HG03045 (cell line): Measurements from ENCODE around the gene GATAD2A.

Source experiments
- ATAC-seq: cut with Tn5 transposase; IDR thresholded peaks from one replicate; pipeline ENCODE4 v1.9.1; 2021; ENCODE audit warnings: mild to moderate bottlenecking, moderate library complexity; ENCODE audit not compliant: unreplicated experiment

Gene GATAD2A

GRCh38 chr19:19542507-19542906 lies 137.0 kb downstream of the GATAD2A start:
- ATAC-seq = no peak

DNA sequence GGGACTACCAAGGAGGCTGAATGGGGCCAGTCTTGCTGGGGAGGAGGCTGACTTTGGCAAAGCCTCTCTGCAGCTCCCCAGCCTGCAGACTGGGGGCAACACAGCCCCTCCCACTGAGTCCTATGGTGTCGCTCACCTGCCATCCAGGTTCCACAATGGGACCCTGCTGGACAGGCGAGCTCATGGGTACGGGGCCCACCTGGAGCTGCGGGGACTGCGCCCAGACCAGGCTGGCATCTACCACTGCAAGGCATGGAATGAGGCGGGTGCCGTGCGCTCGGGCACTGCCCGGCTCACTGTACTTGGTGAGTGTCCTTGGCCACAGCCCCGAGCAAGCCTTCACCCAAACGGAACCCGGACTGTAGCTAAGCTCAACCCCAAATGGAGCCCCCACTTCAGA lies 137.6 kb downstream of the GATAD2A start:
- ATAC-seq = no peak

GRCh38 chr19:19543640-19544039 lies 138.2 kb downstream of the GATAD2A start:
- ATAC-seq = no peak

DNA sequence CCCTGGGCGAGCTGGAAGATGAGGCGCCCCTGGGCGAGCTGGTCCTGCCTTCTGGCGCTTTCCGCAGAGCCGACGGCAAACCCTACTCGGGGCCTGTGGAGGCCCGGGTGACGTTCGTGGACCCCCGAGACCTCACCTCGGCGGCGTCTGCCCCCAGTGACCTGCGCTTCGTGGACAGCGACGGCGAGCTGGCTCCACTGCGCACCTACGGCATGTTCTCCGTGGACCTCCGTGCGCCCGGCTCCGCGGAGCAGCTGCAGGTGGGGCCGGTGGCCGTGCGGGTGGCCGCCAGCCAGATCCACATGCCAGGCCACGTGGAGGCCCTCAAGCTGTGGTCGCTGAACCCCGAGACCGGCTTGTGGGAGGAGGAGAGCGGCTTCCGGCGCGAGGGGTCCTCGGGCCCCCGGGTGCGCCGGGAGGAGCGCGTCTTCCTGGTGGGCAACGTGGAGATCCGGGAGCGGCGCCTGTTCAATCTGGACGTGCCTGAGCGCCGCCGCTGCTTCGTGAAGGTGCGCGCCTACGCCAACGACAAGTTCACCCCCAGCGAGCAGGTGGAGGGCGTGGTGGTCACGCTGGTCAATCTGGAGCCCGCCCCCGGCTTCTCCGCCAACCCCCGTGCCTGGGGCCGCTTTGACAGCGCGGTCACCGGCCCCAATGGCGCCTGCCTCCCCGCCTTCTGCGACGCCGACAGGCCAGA lies 138.9 kb downstream of the GATAD2A start:
- ATAC-seq = no peak

DNA sequence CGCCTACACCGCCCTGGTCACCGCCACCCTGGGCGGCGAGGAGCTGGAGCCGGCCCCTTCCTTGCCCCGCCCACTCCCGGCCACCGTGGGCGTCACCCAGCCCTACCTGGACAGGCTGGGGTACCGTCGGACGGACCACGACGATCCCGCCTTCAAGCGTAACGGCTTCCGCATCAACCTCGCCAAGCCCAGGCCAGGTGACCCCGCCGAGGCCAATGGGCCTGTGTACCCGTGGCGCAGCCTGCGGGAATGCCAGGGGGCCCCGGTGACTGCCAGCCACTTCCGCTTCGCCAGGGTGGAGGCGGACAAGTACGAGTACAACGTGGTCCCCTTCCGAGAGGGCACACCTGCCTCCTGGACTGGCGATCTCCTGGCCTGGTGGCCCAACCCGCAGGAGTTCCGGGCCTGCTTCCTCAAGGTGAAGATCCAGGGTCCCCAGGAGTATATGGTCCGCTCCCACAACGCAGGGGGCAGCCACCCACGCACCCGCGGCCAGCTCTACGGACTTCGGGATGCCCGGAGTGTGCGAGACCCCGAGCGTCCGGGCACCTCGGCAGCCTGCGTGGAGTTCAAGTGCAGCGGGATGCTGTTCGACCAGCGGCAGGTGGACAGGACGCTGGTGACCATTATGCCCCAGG lies 139.6 kb downstream of the GATAD2A start:
- ATAC-seq = no peak

GRCh38 chr19:19545707-19546106 lies 140.2 kb downstream of the GATAD2A start:
- ATAC-seq = no peak

DNA sequence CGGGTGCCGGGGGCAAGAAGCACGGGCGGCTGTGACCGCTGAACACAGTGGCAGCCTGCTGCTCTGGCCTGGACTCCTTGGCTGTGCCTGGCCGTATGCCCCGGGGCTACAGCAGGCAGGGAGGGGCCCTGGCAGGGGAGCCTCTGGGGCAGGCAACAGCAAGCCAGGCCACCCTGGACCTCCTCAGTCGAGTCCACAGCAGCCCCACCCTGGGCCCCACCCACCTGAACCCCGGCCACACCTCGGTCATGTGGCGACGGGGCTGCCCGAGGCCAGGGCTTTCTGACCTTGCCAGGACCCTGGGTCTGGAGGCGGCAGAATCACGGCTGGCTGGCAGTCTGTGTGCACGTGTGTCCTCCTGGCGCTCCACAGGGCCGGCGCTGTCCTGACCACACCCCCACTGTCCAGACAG lies 141.3 kb downstream of the GATAD2A start:
- ATAC-seq = no peak

DNA sequence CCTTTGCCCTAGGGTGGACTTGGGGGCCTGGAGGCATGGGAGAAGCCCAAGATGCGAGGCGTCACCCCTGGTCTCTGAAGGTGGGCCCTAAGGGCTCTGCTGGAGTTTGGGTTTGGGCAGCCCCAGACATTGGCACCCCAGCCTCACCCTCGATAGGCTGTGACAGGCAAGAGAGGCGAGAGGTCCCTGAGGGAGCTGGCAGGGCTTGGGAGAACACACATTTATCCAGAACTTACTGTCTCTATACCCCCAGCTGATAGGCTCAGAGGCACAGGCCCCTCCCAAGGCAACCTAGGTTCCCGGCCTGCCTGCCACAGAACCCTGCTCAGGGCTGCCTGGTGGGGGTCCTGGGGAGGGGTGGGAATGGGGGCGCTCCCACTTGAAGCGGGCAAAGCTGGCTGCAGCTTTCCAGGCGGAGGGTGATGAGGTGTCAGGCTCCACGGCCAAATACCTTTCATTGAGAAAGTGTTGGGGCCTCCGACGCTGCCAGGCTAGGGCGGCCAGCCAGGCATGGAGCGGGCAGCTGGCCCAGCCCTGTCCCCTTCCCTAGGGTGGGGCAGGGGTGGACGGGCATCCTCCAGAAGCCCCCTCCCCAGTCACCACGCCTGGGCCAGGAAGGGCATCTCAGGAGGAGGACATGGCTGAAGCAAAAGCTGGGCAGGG lies 142.3 kb downstream of the GATAD2A start:
- ATAC-seq = no peak

- ATAC-seq = no peak
Observed at GRCh38 chr19:19548915-19549759, 143.7 kb downstream of the GATAD2A start.

DNA sequence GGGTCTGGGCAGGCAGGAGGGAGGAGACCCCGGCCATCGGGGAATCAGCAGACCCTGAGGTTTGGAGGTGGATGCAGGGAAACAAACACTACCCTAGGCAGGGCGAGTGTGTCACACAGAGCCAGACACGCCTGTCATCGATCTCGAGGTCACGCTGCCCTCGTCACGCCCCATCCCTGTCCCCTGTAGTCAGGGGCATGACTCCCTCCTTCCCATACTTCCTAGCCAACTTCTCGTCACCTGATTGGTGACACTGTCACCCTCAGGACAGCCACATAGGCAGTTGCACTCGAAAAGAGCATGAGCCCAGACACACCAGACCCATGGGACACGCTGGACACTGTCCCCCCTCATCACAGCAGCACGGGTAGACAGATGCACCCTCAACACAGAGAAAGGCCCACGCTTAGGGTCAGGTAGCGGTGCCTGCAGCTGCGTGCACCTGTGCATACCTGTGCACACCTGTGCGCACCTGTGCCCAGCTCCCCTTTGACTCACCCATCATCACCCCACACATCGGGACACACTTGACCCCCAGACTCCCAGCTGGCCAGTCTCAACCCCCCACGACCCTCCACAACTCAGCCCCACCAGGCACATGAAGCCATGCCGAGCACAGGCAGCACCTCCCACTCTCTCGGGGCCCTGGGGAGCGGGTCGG lies 144.5 kb downstream of the GATAD2A start:
- ATAC-seq = no peak

GRCh38 chr19:19550485-19550929 lies 145.0 kb downstream of the GATAD2A start:
- ATAC-seq = no peak

- no peak for ATAC-seq
Observed at GRCh38 chr19:19550972-19551852, 145.7 kb downstream of the GATAD2A start.

DNA sequence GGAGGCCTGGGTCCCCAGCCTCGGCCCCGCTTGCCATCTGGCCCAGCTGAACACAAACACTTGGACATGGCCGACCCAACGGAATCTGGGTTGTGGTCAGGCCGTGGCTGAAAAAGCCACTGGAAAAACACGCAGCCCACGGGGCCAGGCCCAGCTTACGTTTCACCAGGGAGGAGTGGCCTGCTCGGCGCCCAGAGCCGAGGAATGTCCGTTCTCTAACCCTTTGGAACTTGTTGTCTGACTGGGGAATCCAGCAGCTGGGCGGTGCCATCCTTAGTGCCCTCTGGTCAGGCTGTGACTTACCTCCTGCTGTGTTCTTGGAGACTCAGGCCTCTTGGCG lies 146.3 kb downstream of the GATAD2A start:
- no peak for ATAC-seq

DNA sequence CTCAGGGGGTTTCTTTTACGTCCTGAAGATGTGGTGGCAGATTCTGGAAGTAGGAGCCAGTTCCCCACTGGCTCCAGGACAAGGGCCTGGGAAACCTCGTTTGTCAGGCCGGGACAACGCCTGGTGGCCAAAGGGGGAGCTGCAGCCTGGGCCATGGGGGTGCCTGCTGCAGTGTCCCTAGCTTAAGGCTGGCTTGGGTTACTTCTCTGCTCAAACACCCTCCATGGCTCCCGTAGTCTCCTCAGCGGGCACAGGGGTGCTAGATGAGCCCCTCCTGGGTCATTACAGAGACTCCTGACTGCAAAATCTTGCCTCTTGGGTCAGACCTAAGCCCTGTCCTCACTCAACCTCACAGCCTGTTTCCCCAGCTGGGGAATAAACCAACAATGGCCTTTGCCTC lies 147.3 kb downstream of the GATAD2A start:
- no peak for ATAC-seq

DNA sequence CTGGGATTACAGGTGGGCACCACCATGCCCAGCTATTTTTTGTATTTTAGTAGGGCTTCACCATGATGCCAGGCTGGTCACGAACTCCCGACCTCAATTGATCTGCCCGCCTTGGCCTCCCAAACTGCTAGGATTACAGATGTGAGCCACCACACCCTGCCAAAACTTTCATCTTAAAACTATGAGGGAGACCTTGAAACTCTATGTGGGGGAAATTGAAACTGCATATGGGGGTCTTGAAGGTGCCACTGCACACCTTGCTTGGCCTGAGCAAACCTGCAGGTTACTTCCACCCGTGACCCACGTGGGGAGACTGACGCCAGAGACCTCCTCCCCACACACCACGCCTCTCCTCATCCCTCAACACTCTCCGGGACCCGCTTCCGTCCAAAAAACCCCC lies 148.2 kb downstream of the GATAD2A start:
- no peak for ATAC-seq

DNA sequence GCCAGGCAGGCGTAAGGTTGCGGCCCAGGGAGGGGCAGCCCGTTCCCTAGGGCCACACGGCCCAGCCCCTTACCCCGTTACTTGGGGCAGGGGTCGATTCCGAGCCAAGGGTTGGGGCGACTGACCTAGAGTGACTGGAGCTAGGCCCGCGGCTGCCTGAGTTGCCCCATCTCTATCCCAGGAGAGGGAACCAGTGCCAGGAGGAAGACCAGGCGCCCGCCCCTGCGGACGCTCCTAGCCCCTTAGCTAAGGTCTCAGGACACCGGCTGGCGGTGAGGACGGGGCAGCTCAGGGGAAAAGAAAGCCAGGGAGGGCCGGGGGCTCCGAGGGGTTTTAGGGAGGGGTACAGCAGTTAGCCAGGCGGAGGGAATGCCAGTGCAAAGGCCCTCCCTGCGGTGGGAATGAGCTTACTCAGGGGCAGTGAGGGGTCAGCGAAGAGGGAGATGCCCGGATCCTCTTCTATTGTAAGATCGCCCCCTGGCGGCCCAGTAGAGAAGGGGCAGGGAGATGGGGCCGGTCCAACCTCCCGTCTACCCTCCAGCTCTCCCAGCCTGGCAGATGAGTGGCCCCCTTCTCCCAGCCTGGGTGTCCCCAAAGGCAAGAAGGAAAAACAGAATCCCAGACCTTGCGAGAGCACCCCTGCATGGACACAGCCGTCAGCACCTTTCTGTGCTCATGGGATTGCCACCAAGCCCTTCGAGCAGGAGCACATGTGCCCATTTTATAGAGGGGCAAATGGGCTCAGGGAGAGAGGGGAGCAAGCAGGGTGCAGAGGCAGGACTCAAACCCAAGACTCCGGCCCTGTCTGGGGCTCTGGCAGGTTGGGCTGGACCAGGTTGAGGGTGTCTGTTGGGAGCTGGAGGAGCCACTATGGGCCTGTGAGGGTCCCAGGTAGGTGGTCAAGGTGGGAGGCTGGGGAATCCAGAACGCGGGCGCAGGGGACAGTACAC lies 148.9 kb downstream of the GATAD2A start:
- no peak for ATAC-seq

- no peak for ATAC-seq
Observed at GRCh38 chr19:19558055-19558454, 152.6 kb downstream of the GATAD2A start.
